ENCODE data around the gene DSC2.

GRCh38 chr18:31057917-31058316 is 44.3 kb downstream of the DSC2 start:
- no peak for TF ChIP-seq CTCF (IDR thresholded peaks at IDR 0.05; ENCODE audit: poor library complexity, severe bottlenecking)
- no peak for TF ChIP-seq EP300 (conservative IDR thresholded peaks at IDR 0.05; ENCODE audit: poor library complexity, severe bottlenecking)
- no peak for TF ChIP-seq TAF1 (IDR thresholded peaks at IDR 0.05; ENCODE audit: low read depth)
- no peak for TF ChIP-seq EZH2 (IDR thresholded peaks at IDR 0.05; ENCODE audit: borderline replicate concordance, insufficient read depth, low read length, poor library complexity, severe bottlenecking)
- TF ChIP-seq REST (IDR thresholded peaks at IDR 0.05; ENCODE audit: borderline replicate concordance): no peak
- TF ChIP-seq MXI1 (conservative IDR thresholded peaks at IDR 0.05; ENCODE audit: poor library complexity, severe bottlenecking): no peak
- no peak for TF ChIP-seq POLR2AphosphoS5 (IDR thresholded peaks at IDR 0.05)

Data from neural cell (in vitro differentiated cells).